Chondrocyte (in vitro differentiated cells): ENCODE results near the gene CLMN. TPM values are rescaled to one million over a fixed set of nuclear protein-coding genes. Genes with fewer than 3 reads are reported as not detected.

Source experiments
- DNase-seq: peaks from one replicate; pipeline ENCODE4 v3.0.0; 2021; ENCODE audit warnings: mixed read lengths, low spot score
- H3K27ac Mint-ChIP-seq: one replicate; pipeline ENCODE4 v1.8.0; 2021; ENCODE audit warnings: mild to moderate bottlenecking, moderate library complexity, mixed read lengths; ENCODE audit not compliant: unreplicated experiment
- H3K27me3 Mint-ChIP-seq: 2 replicates; pipeline ENCODE4 v1.8.0; 2021; ENCODE audit warnings: low read depth, mixed read lengths
- H3K36me3 Mint-ChIP-seq: 2 replicates; pipeline ENCODE4 v1.8.0; 2021; ENCODE audit warnings: low read depth, mixed read lengths
- H3K4me1 Mint-ChIP-seq: 2 replicates; pipeline ENCODE4 v1.8.0; 2021; ENCODE audit warnings: low read depth, mild to moderate bottlenecking, mixed read lengths
- H3K4me3 Mint-ChIP-seq: one replicate; pipeline ENCODE4 v1.8.0; 2021; ENCODE audit warnings: mild to moderate bottlenecking, moderate library complexity, mixed read lengths; ENCODE audit not compliant: unreplicated experiment
- H3K9me3 Mint-ChIP-seq: 2 replicates; pipeline ENCODE4 v1.8.0; 2021; ENCODE audit warnings: low read depth, mixed read lengths
- total RNA-seq: library from RNA; stranded (reverse); gene quantifications from 3 replicates; pipeline ENCODE4 v1.2.1, GENCODE V29; 2021
- TF ChIP-seq, protein P1 (sequence below): fragments of 200-600 bp; sonication (generic); IDR thresholded peaks from 2 replicates; pipeline ENCODE4 v1.5.0; 2021; ENCODE audit warnings: antibody characterized with exemption, mild to moderate bottlenecking, moderate library complexity

The CLMN gene
- total RNA-seq, 1 donor from 2014 or later: 7.3 TPM

GRCh38 chr14:95195031-95195430 lies 124.7 kb downstream of the CLMN start:
- Mint-ChIP-seq H3K4me3 (no peak overlapping the region), H3K27me3 (no peaks in the 10 kb centered on the region), H3K27ac (no peak overlapping the region), H3K9me3 (no peaks in the 10 kb centered on the region), H3K4me1 (peaks cover 24% of the 10 kb centered on the region), H3K36me3 (no peaks in the 10 kb centered on the region)
- TF ChIP-seq, protein P1, sequence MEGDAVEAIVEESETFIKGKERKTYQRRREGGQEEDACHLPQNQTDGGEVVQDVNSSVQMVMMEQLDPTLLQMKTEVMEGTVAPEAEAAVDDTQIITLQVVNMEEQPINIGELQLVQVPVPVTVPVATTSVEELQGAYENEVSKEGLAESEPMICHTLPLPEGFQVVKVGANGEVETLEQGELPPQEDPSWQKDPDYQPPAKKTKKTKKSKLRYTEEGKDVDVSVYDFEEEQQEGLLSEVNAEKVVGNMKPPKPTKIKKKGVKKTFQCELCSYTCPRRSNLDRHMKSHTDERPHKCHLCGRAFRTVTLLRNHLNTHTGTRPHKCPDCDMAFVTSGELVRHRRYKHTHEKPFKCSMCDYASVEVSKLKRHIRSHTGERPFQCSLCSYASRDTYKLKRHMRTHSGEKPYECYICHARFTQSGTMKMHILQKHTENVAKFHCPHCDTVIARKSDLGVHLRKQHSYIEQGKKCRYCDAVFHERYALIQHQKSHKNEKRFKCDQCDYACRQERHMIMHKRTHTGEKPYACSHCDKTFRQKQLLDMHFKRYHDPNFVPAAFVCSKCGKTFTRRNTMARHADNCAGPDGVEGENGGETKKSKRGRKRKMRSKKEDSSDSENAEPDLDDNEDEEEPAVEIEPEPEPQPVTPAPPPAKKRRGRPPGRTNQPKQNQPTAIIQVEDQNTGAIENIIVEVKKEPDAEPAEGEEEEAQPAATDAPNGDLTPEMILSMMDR: no peak
- DNase-seq: no peak

- H3K9me3 Mint-ChIP-seq: peaks cover 5% of the 10 kb centered on the region
- H3K4me3 Mint-ChIP-seq: no peak overlapping the region
- no peak for DNase-seq
- peaks cover 32% of the 10 kb centered on the region for H3K4me1 Mint-ChIP-seq
- TF ChIP-seq, protein P1: no peak
- no peaks in the 10 kb centered on the region for H3K27me3 Mint-ChIP-seq
- H3K36me3 Mint-ChIP-seq: peaks cover 4% of the 10 kb centered on the region
- peak overlapping the region; percentile 18 for H3K27ac Mint-ChIP-seq
Observed at GRCh38 chr14:95193081-95193480, 126.6 kb downstream of the CLMN start.

- peaks cover 32% of the 10 kb centered on the region for H3K4me1 Mint-ChIP-seq
- DNase-seq: no peak
- peaks cover 7% of the 10 kb centered on the region for H3K9me3 Mint-ChIP-seq
- no peak overlapping the region for H3K4me3 Mint-ChIP-seq
- no peak overlapping the region for H3K27ac Mint-ChIP-seq
- peaks cover 6% of the 10 kb centered on the region for H3K36me3 Mint-ChIP-seq
- TF ChIP-seq, protein P1: no peak
- H3K27me3 Mint-ChIP-seq: no peaks in the 10 kb centered on the region
Observed at GRCh38 chr14:95192311-95192710, 127.4 kb downstream of the CLMN start.

DNA sequence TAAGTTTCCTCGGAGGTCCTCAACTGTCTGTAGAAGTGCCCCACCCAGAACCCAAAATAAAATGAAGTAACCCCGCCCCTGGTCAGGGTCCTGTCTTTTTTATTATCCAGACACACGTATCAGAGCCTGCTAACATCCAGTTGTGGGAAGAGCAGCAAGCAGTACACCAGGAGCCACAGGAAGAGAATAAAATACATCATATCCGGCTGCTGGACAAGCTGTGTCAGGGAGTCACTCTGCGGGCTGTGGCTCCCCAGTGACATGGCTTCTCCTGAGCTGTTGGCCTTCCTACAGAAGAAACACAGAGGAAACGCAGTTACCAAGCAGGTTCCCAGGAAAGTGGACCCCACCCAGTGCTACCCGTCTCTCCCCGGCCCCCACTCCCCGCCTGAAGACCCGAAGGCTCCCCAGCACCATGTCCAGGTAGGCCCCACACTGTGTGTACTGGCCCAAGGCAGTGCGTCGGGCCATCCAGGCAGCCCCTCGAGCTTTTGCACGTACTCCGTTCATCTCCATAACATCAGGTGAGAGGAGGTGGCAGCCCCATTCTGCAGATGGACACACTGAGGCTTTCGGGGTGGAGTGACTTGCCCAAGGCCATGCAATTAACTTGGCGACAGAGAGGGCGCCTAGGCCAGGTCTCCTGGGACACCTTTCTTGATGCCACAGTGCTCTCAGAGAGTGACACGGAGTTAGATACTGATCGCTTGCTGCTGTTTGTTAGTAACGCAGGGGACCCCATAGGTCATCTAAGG lies 128.1 kb downstream of the CLMN start:
- Mint-ChIP-seq H3K4me1 (peaks cover 36% of the 10 kb centered on the region), H3K9me3 (peaks cover 7% of the 10 kb centered on the region), H3K27me3 (no peaks in the 10 kb centered on the region), H3K36me3 (peaks cover 6% of the 10 kb centered on the region), H3K27ac (no peak overlapping the region), H3K4me3 (no peak overlapping the region)
- TF ChIP-seq, protein P1: no peak
- DNase-seq: no peak

DNA sequence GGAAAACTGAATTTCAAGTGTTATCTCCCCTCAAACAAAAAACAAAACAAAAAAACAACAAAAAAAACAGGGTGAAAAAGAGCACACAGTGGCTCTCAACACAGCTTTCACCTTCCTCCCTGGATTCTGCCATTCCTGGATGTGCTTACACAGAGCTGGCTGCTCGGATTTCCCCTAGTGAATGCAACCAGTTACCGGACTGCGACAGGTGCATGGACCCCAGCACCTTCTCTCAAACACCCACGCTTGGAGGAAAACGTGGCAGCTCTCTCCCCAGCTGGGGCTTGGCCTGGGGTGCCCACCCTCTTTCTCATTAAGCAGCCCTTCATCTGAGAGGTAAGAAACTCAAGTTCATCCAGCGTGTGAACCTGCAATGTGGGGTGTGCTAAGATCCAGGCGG lies 128.9 kb downstream of the CLMN start:
- Mint-ChIP-seq H3K27ac (no peak overlapping the region), H3K4me3 (no peak overlapping the region), H3K9me3 (peaks cover 7% of the 10 kb centered on the region), H3K27me3 (no peaks in the 10 kb centered on the region), H3K36me3 (peaks cover 6% of the 10 kb centered on the region), H3K4me1 (peaks cover 37% of the 10 kb centered on the region)
- DNase-seq: no peak
- TF ChIP-seq, protein P1: no peak
